IPS-NIHi7 (cell line): Measurements from ENCODE around the gene PSMD8.
"Not testable (repeated sequence)": the region's sequence is repeated elsewhere in the genome, so short reads cannot be mapped to it uniquely, and the experiment has no call there.

ENCODE experiments used
- DNase-seq: peaks from one replicate; pipeline ENCODE4 v3.0.0; 2012; ENCODE audit warnings: mixed read lengths; ENCODE audit errors: extremely low spot score

PSMD8 gene

GRCh38 chr19:38362076-38362945 is 12.1 kb upstream of the PSMD8 start:
- DNase-seq, result peak; percentile 88

GRCh38 chr19:38362946-38363688 is 11.3 kb upstream of the PSMD8 start:
- not testable (repeated sequence) for DNase-seq

DNA sequence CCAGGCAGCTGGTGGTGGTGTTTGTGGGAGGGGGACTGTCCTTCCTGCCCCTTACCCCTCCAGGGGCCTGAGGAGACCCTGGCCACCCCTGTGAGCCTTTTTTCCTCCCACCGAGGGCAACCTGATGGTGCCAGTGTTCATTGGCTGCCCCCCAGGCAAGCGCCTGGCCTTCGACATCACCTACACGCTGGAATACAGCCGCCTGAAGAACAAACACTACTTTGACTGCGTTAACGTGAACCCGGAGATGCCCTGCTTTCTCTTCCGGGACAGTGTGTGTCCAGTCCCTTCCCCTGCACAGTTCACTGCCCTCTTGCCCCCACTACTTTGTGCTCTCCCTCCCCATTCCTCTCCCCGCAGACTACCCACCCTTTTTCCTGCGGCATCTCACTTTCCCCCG is 7.3 kb upstream of the PSMD8 start:
- no peak for DNase-seq

- DNase-seq, result no peak
Observed at GRCh38 chr19:38369584-38369983, 4.8 kb upstream of the PSMD8 start.

DNA sequence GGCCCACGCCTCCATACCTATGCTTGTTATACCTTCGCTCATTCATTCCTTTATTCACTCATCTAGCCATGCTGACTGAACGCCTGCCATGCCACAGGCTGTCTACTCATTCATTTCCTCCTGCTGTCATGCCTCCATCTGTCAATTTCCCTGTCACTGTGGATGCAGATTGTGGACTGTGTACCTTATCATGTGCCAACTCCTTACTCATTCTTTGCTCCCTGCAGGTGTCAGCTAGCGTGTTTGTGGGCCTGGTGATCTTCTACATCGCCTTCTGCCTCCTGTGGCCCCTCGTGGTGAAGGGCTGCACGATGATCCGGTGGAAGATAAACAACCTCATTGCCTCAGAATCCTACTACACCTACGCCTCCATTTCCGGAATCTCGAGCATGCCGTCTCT is 4.1 kb upstream of the PSMD8 start:
- no peak for DNase-seq

DNA sequence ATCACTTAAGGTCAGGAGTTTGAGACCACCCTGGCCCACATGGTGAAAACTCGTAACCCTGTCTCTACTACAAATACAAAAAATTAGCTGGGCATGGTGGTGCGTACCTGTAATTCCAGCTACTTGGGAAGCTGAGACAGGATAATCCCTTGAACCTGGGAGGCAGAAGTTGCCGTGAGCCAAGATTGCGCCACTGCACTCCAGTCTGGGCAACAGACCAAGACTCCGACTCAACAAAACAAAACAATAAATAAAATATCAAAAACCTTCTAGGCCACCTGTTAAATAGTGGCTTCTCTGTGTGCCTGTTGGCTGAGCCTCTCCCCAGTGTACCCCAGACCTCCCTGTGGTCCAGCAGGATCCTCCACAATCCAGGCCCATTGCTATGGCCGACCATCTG is 3.3 kb upstream of the PSMD8 start:
- no peak for DNase-seq

GRCh38 chr19:38373907-38374331 is 452 bp upstream of the PSMD8 start:
- no peak for DNase-seq

DNA sequence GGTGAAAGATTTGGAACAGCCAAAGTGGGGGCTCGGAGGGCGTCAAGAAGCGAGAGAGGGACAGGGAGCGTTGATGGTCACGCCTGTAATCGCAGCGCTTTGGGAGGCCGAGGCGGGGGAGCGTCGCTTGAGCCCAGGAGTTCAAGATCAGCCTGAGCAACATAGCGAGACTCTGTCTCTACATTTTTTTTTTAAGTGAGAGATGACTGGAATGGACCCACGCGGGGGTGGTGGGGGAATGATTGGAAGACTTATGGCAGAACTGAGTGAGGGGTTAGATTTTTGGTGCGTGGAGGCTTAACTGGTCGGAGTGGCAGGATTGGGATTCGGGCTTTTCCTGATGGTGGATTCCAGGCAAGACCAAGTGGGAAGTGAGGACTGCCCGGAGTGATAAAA is 725 bp downstream of the PSMD8 start:
- no peak for DNase-seq

- no peak for DNase-seq
Observed at GRCh38 chr19:38375748-38376147, 1.4 kb downstream of the PSMD8 start.

GRCh38 chr19:38376576-38376975 is 2.2 kb downstream of the PSMD8 start:
- no peak for DNase-seq

DNA sequence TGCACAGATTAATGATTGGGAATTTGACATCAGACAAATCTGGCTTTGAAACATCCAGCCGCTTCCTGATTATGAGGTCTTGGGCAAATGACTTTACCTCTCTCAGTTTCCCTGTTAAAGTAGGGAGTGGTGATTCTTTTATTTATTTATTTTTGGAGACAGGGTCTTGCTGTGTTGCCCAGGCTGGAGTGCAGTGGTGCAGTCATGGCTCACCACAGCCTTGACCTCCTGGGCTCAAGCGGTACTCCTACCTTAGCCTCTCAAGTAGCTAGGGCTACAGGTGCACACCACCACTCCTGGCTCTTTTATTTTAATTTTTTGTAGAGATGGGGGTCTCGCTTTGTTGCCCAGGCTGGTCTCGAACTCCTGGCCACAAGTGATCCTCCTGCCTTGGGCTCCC is 2.7 kb downstream of the PSMD8 start:
- no peak for DNase-seq

GRCh38 chr19:38378866-38379265 is 4.5 kb downstream of the PSMD8 start:
- no peak for DNase-seq

GRCh38 chr19:38381138-38381537 is 6.8 kb downstream of the PSMD8 start:
- no peak for DNase-seq

- no peak for DNase-seq
Observed at GRCh38 chr19:38383184-38383583, 8.8 kb downstream of the PSMD8 start.

GRCh38 chr19:38383743-38384142 is 9.4 kb downstream of the PSMD8 start:
- no peak for DNase-seq

- DNase-seq, result peak; percentile 74
Observed at GRCh38 chr19:38384209-38385027, 10.0 kb downstream of the PSMD8 start.

GRCh38 chr19:38385057-38385803 is 10.9 kb downstream of the PSMD8 start:
- DNase-seq, result no peak

DNA sequence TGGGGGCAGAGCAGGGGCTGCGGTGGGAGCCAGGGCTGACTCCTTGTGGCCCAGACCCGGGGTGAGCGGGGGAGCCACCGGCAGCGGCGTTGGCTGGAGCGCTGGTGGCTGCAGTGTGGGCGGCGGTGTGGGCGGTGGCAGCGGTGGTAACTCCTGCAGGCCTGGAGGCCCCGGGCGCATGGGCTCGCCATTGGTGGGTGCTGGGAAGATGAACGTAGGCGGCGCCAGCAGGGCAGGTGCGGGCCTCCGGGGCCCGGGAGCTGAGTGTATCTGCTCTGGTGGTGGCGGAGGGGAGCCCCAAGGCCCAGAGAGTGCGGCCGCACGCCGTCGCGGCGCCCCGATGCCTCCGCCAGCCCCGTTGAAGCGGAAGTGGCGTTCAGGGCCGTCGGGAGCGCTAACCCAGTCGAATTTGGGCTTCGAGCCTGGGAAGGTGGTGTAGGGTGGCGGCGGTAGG is 11.5 kb downstream of the PSMD8 start:
- DNase-seq, result peak; percentile 40

DNA sequence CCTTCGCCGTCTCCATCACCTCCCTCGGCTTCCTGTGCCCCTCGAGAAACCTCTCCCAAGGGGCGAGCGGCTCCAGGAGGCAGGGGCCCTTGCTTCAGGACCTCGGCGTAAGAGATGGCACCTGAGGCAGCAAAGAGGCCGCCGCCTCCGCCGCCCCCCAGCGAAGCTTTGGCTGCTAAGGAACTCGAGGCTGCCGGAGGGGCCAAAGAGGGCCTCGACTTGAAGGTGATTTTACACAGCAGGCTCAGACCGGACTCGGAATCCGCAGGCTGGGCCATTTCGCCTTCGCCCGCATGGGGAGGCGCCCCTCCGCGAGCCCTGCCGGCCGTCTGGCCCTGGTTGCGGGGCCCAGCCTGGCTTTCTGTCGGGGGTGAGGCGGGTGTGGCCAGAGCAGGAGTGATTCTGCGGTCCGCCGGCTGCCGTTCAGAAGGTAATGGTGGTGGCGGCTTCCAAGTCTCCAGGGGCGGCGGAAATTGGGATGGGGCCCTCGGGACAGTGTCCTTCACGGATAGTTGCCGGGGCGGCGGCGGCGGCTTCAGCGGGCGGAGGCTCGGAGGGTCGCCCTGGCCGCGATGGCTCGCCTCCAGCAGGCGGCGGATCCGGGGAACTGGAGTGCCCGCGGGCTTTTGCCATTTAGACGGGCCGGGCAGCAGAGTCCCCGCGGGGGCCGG is 12.1 kb downstream of the PSMD8 start:
- DNase-seq, result no peak

GRCh38 chr19:38386971-38387549 is 12.7 kb downstream of the PSMD8 start:
- DNase-seq, result no peak
